Fibroblast of lung (primary cell): ENCODE data around the gene C1QTNF5. TPM values are rescaled to one million over a fixed set of nuclear protein-coding genes. Genes with fewer than 3 reads are reported as not detected.

Source experiments
- DNase-seq, 2 donors: peaks; one replicate each; pipeline versions ENCODE4 v3.0.0 to v3.0.0-alpha.2; 2010; ENCODE audit warnings: low read depth in 2 of 2
- H2AFZ ChIP-seq: 2 replicates; pipeline ENCODE4 v1.5.1; 2012; ENCODE audit warnings: low read length, control low read depth, inconsistent platforms
- H3K27ac ChIP-seq: 2 replicates; pipeline ENCODE4 v1.5.1; 2011; ENCODE audit warnings: low read length, control low read depth; ENCODE audit not compliant: insufficient read depth
- H3K27me3 ChIP-seq: 2 replicates; pipeline ENCODE4 v1.5.1; 2011; ENCODE audit warnings: mild to moderate bottlenecking, low read length; ENCODE audit not compliant: control insufficient read depth, insufficient read depth
- H3K36me3 ChIP-seq: 2 replicates; pipeline ENCODE4 v1.5.1; 2011; ENCODE audit warnings: low read length; ENCODE audit not compliant: control insufficient read depth, insufficient read depth
- H3K4me1 ChIP-seq: 2 replicates; pipeline ENCODE4 v1.5.1; 2011; ENCODE audit warnings: low read length; ENCODE audit not compliant: control insufficient read depth, insufficient read depth; ENCODE audit errors: extremely low read depth
- H3K4me2 ChIP-seq: 2 replicates; pipeline ENCODE4 v1.5.1; 2011; ENCODE audit warnings: low read length, control low read depth; ENCODE audit not compliant: insufficient read depth; ENCODE audit errors: extremely low read depth
- H3K4me3 ChIP-seq, 4 experiments: fragments of 200-600 bp in 1 of 4; sonication (generic) in 1 of 4; replicated peaks in 1 of 4; 2 replicates each; pipeline ENCODE4 v1.5.1; 2011 to 2016; ENCODE audit warnings: low read length in 4 of 4, low read depth in 3 of 4, mild to moderate bottlenecking in 3 of 4, control low read depth in 2 of 4, inconsistent platforms in 1 of 4, mixed read lengths in 1 of 4; ENCODE audit not compliant: insufficient read depth in 1 of 4; ENCODE audit errors: control extremely low read depth in 1 of 4
- H3K79me2 ChIP-seq: 2 replicates; pipeline ENCODE4 v1.5.1; 2012; ENCODE audit warnings: mild to moderate bottlenecking, low read length, inconsistent platforms; ENCODE audit not compliant: control insufficient read depth, insufficient read depth
- H3K9ac ChIP-seq: 2 replicates; pipeline ENCODE4 v1.5.1; 2011; ENCODE audit warnings: mild to moderate bottlenecking, low read length, control low read depth; ENCODE audit not compliant: insufficient read depth
- H3K9me3 ChIP-seq: 2 replicates; pipeline ENCODE4 v1.5.1; 2012; ENCODE audit warnings: low read depth, low read length; ENCODE audit not compliant: control insufficient read depth, insufficient read depth
- H4K20me1 ChIP-seq: 2 replicates; pipeline ENCODE4 v1.5.1; 2011; ENCODE audit warnings: low read length; ENCODE audit not compliant: control insufficient read depth, insufficient read depth; ENCODE audit errors: extremely low read depth
- CTCF ChIP-seq, 2 donors: IDR thresholded peaks in 1 of 2; conservative IDR thresholded peaks in 1 of 2; 1 replicate in 1 of 2; 2 replicates in 1 of 2; pipeline ENCODE4 v1.5.1; 2011 to 2012; ENCODE audit warnings: low read length in 2 of 2, control low read depth in 1 of 2, inconsistent platforms in 1 of 2, low read depth in 1 of 2, mild to moderate bottlenecking in 1 of 2
- EZH2 ChIP-seq: IDR thresholded peaks from 2 replicates; pipeline ENCODE4 v1.5.1; 2012; ENCODE audit warnings: low read length, control low read depth, mild to moderate bottlenecking; ENCODE audit errors: missing control alignments
- polyA plus RNA-seq, 2 donors: library from polyadenylated mRNA; depleted of rRNA in 1 of 2; stranded (reverse) in 1 of 2; unstranded in 1 of 2; fragments of >200 nt; gene quantifications; 2 replicates each; pipeline ENCODE4 v1.2.1, GENCODE V29; 2011 to 2012; ENCODE audit warnings: missing spikeins in 1 of 2
- total RNA-seq: library from RNA; depleted of rRNA; stranded (reverse); fragments of >200 nt; gene quantifications from 2 replicates; pipeline ENCODE4 v1.2.1, GENCODE V29; 2014

Gene C1QTNF5
- total and polyA plus RNA-seq, 2 donors (not counting 1 experiment from before 2014, with no cell fraction given): 13.4 to 32.0 TPM

GRCh38 chr11:119337581-119338317 is 2.9 kb downstream of the C1QTNF5 start:
- H3K4me2 ChIP-seq: peak overlapping the region; percentile 70
- peaks cover 2% of the 10 kb centered on the region for H3K27me3 ChIP-seq
- peak overlapping the region; percentile 76 for H3K27ac ChIP-seq
- H3K4me1 ChIP-seq: peaks cover 31% of the 10 kb centered on the region
- H2AFZ ChIP-seq: peak overlapping the region; percentile 19
- peaks cover 4% of the 10 kb centered on the region for H3K36me3 ChIP-seq
- TF ChIP-seq EZH2 (no peak), CTCF (conservative IDR thresholded peaks at IDR 0.05 in 1 of 2, IDR thresholded peaks at IDR 0.05 in 1 of 2; ENCODE audit: low read depth in 1 of 2, low read length in 2 of 2) (no peak)
- H3K9me3 ChIP-seq: no peaks in the 10 kb centered on the region
- DNase-seq: peak; percentile 82 to 83
- H3K79me2 ChIP-seq: peaks cover 18% of the 10 kb centered on the region
- no peak overlapping the region for H3K9ac ChIP-seq
- H4K20me1 ChIP-seq: no peaks in the 10 kb centered on the region
- peak overlapping the region in 2 of 4 experiments; percentile 23 to 70 for H3K4me3 ChIP-seq

DNA sequence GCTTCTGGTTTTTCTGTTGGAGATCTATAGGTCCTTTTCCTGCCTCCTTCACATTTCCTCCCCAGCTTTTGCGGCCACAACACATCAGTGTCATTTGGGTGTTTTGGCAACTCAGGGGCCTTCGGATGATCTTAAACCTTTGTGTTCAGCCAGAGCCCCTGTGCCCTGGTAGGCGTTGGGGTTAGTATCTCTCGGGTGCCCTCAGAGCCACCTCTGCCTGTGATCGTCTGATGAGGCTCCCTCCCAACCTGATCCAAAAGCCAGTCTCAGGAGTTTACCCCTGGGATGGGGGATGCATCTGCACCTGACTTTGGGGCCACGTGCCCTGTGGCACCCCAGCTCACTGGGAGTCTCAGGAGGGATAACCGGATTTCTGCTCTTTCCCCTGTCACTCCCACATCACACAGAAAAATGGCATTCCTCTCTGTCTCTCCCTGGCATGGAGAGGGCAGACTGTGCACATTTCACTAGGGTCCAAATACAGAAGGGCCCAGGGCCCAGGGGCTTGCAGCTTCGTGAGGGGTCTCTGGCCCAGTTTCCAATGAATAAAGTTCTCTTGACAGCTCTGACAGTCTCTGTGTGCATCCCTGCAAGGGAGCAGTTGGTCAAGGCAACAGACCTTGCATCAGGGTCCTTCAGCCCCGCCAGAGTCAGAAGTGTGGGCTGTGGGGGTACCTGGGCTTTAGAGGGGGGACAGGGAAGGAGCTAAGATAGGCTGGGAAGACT is 3.8 kb downstream of the C1QTNF5 start:
- Histone ChIP-seq H3K27ac (peak overlapping the region; percentile 76), H3K4me3 (peak overlapping the region in 1 of 4 experiments; percentile 70), H3K27me3 (peaks cover 2% of the 10 kb centered on the region), H2AFZ (no peak overlapping the region), H3K9me3 (no peaks in the 10 kb centered on the region), H4K20me1 (no peaks in the 10 kb centered on the region), H3K9ac (no peak overlapping the region), H3K36me3 (peaks cover 4% of the 10 kb centered on the region), H3K79me2 (peaks cover 18% of the 10 kb centered on the region), H3K4me2 (peak overlapping the region; percentile 70), H3K4me1 (peaks cover 31% of the 10 kb centered on the region)
- DNase-seq: no peak
- TF ChIP-seq EZH2: no peak
- no peak for TF ChIP-seq CTCF (conservative IDR thresholded peaks at IDR 0.05 in 1 of 2, IDR thresholded peaks at IDR 0.05 in 1 of 2; ENCODE audit: low read depth in 1 of 2, low read length in 2 of 2)

GRCh38 chr11:119335655-119336543 is 4.8 kb downstream of the C1QTNF5 start:
- H3K4me2 ChIP-seq: peak overlapping the region; percentile 99
- DNase-seq: no peak
- no peaks in the 10 kb centered on the region for H4K20me1 ChIP-seq
- H2AFZ ChIP-seq: no peak overlapping the region
- peaks cover 31% of the 10 kb centered on the region for H3K4me1 ChIP-seq
- H3K9me3 ChIP-seq: no peaks in the 10 kb centered on the region
- H3K79me2 ChIP-seq: peaks cover 18% of the 10 kb centered on the region
- TF ChIP-seq EZH2 (no peak), CTCF (conservative IDR thresholded peaks at IDR 0.05 in 1 of 2, IDR thresholded peaks at IDR 0.05 in 1 of 2; ENCODE audit: low read depth in 1 of 2, low read length in 2 of 2) (no peak)
- no peak overlapping the region for H3K27ac ChIP-seq
- no peak overlapping the region for H3K9ac ChIP-seq
- H3K27me3 ChIP-seq: no peaks in the 10 kb centered on the region
- H3K36me3 ChIP-seq: peaks cover 4% of the 10 kb centered on the region
- peak overlapping the region in 2 of 4 experiments; percentile 90 to 97 for H3K4me3 ChIP-seq
